ENCODE measurements around the gene RBM24. TPM values are rescaled to one million over a fixed set of nuclear protein-coding genes. Genes with fewer than 3 reads are reported as not detected.

RBM24 gene
- total RNA-seq, 4 donors from 2014 or later = 0.88 to 5.0 (median 1.8) TPM

DNA sequence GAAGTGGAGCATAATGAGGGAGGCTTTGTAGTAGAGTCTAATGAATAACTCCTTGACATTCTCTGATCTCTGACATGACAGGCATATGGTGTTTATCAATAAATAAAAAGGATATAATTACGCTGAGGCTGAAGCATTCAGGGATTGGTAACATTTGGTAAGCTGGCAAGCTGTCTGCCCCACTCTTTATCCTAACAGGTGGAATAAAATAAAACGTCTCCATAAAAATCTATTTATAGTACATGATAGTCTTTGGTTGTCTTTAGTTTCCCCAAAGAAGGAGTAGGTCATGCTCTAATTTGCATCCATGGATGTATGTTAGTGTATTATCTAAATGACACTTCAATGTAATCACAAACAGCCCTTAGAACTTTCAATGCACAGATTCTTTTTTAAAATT lies 30.9 kb upstream of the RBM24 start:
- Histone ChIP-seq H3K4me1 (no peaks in the 10 kb centered on the region), H3K27ac (no peak overlapping the region), H3K4me3 (no peak overlapping the region), H3K36me3 (no peaks in the 10 kb centered on the region), H3K9me3 (no peaks in the 10 kb centered on the region), H3K27me3 (no peaks in the 10 kb centered on the region)
- no peak for DNase-seq
- TF ChIP-seq POLR2A (IDR thresholded peaks at IDR 0.05) = no peak
- TF ChIP-seq, protein P1, sequence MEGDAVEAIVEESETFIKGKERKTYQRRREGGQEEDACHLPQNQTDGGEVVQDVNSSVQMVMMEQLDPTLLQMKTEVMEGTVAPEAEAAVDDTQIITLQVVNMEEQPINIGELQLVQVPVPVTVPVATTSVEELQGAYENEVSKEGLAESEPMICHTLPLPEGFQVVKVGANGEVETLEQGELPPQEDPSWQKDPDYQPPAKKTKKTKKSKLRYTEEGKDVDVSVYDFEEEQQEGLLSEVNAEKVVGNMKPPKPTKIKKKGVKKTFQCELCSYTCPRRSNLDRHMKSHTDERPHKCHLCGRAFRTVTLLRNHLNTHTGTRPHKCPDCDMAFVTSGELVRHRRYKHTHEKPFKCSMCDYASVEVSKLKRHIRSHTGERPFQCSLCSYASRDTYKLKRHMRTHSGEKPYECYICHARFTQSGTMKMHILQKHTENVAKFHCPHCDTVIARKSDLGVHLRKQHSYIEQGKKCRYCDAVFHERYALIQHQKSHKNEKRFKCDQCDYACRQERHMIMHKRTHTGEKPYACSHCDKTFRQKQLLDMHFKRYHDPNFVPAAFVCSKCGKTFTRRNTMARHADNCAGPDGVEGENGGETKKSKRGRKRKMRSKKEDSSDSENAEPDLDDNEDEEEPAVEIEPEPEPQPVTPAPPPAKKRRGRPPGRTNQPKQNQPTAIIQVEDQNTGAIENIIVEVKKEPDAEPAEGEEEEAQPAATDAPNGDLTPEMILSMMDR (IDR thresholded peaks at IDR 0.05) = no peak

DNA sequence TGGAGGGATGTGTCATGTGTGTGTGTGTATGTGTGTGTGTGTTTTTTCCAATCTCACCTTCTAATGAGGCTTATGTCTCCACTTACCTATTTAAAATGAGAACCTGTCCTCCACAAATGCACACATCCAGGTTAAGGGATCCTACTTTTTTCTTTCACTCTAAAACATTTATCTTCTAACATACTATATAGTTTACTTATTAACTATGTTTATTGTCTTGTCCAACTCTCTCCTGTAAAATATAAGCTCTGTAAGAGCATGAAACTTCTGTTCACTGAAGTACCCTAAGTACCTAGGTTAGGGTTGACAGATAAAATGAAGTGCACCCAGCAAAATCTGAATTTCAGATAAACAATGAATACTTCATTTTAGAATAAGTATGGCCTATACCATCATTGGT lies 29.2 kb upstream of the RBM24 start:
- Histone ChIP-seq H3K4me3 (no peak overlapping the region), H3K4me1 (no peaks in the 10 kb centered on the region), H3K9me3 (no peaks in the 10 kb centered on the region), H3K27ac (no peak overlapping the region), H3K27me3 (no peaks in the 10 kb centered on the region), H3K36me3 (no peaks in the 10 kb centered on the region)
- DNase-seq = no peak
- TF ChIP-seq, protein P1 (IDR thresholded peaks at IDR 0.05) = no peak
- no peak for TF ChIP-seq POLR2A (IDR thresholded peaks at IDR 0.05)

DNA sequence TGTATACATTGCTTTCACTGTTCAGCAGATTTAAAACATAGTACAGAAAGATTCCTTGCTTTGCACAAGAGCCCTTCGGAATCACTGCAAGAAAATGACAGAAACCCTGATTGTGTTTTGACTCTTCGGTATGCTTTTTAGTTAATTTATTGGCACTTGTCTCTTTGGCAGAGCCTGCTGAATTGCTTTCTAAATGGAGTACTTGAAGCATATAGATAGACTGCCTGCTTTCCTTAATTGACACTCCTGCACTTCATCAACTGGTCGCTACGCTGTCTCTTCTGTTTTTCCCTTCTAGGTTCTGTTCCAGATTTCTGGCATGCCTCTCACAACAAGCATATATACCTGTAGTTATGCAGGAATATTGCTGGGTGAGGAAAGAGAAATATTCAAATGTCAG lies 22.4 kb upstream of the RBM24 start:
- DNase-seq = no peak
- no peak overlapping the region for H3K4me3 ChIP-seq
- H3K27me3 ChIP-seq = no peaks in the 10 kb centered on the region
- H3K36me3 ChIP-seq = no peaks in the 10 kb centered on the region
- no peaks in the 10 kb centered on the region for H3K9me3 ChIP-seq
- no peaks in the 10 kb centered on the region for H3K4me1 ChIP-seq
- H3K27ac ChIP-seq = no peak overlapping the region
- TF ChIP-seq, protein P1 (IDR thresholded peaks at IDR 0.05) = no peak
- TF ChIP-seq POLR2A (IDR thresholded peaks at IDR 0.05) = no peak

DNA sequence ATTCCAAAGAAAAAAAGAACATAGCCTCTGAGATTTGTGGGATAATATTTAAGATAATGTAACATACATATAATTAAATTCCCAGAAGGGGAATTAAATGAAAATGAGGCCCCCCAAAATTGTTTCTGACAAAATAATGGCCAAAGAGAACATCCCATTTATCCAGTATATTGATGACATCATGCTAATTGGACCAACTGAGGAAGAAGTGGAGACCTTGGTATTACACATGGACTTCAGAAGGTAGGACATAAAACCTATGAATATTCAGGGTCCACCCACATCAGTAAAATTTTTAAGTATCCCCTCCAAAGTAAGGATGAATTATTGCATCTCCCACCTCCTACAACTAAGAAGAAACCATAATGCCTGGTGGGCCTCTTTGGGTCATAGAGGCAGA lies 15.6 kb upstream of the RBM24 start:
- H3K4me1 ChIP-seq = no peaks in the 10 kb centered on the region
- TF ChIP-seq, protein P1 (IDR thresholded peaks at IDR 0.05) = no peak
- no peak for TF ChIP-seq POLR2A (IDR thresholded peaks at IDR 0.05)
- no peak overlapping the region for H3K4me3 ChIP-seq
- no peaks in the 10 kb centered on the region for H3K27me3 ChIP-seq
- H3K9me3 ChIP-seq = no peaks in the 10 kb centered on the region
- H3K36me3 ChIP-seq = no peaks in the 10 kb centered on the region
- DNase-seq = no peak
- H3K27ac ChIP-seq = no peak overlapping the region

DNA sequence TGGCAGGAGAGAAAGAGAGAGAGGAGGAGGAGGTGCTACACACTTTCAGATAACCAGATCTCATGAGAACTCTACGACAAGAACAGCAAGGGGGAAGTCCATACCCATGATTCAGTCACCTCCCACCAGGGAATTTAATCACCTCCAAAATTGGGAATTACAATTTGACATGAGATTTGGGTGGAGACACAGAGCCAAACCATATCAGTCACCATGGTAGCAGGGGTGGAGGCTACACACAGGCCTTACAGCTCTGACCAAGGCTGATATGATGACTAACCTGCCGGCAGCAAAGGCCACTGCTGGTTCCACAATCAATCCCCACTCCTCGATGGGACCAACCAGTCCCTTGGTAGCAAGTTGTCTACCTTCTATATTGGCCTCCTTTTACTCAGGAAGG lies 13.6 kb upstream of the RBM24 start:
- H3K27me3 ChIP-seq = no peaks in the 10 kb centered on the region
- H3K36me3 ChIP-seq = no peaks in the 10 kb centered on the region
- no peak overlapping the region for H3K4me3 ChIP-seq
- H3K9me3 ChIP-seq = no peaks in the 10 kb centered on the region
- H3K27ac ChIP-seq = no peak overlapping the region
- no peaks in the 10 kb centered on the region for H3K4me1 ChIP-seq
- DNase-seq = no peak
- TF ChIP-seq, protein P1 (IDR thresholded peaks at IDR 0.05) = no peak

DNA sequence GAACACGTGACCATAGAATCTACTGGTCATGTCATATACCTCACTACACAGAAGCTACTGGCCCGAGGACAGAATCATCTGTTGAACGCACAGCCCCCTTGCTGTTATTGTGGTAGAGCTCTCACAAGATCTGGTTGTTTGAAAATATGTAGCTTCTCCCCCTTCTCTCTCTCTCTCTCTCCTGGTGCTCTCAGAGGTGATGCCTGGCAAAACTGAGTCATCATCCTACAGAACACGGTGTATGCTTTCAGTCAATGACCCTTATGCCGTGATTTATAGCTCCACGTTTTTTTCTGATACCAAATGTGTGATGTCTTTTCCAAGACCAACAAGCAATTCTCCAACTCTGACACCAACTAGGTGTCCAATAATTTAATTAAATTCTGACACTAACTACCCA lies 13.0 kb upstream of the RBM24 start:
- H3K4me3 ChIP-seq = no peak overlapping the region
- DNase-seq = no peak
- no peak for TF ChIP-seq POLR2A (IDR thresholded peaks at IDR 0.05)
- TF ChIP-seq, protein P1 (IDR thresholded peaks at IDR 0.05) = no peak
- no peaks in the 10 kb centered on the region for H3K36me3 ChIP-seq
- no peaks in the 10 kb centered on the region for H3K4me1 ChIP-seq
- H3K27ac ChIP-seq = no peak overlapping the region
- H3K9me3 ChIP-seq = no peaks in the 10 kb centered on the region
- H3K27me3 ChIP-seq = no peaks in the 10 kb centered on the region

All from Peyer's patch (tissue), 4 donors.